Tibial nerve (tissue), 4 donors: ENCODE results near the gene SSR4.

Experiments
- CTCF ChIP-seq, 5 experiments: fragments of 200-600 bp in 3 of 5; fragments of 450-650 bp in 2 of 5; sonication (generic) in 3 of 5; IDR thresholded peaks; one replicate each; pipeline ENCODE4 v1.5.1; 2016 to 2019; ENCODE audit warnings: antibody characterized with exemption in 5 of 5, mild to moderate bottlenecking in 3 of 5, moderate library complexity in 2 of 5
- EP300 ChIP-seq, 2 donors: sonication (generic); formaldehyde crosslinking; IDR thresholded peaks; one replicate each; pipeline ENCODE4 v1.6.1; 2017; ENCODE audit warnings: antibody characterized with exemption in 2 of 2, mild to moderate bottlenecking in 1 of 2
- POLR2A ChIP-seq, 2 donors: fragments of 450-650 bp; IDR thresholded peaks; one replicate each; pipeline ENCODE4 v1.6.1; 2017; ENCODE audit warnings: antibody characterized with exemption in 2 of 2, mild to moderate bottlenecking in 2 of 2, moderate library complexity in 2 of 2

DNA sequence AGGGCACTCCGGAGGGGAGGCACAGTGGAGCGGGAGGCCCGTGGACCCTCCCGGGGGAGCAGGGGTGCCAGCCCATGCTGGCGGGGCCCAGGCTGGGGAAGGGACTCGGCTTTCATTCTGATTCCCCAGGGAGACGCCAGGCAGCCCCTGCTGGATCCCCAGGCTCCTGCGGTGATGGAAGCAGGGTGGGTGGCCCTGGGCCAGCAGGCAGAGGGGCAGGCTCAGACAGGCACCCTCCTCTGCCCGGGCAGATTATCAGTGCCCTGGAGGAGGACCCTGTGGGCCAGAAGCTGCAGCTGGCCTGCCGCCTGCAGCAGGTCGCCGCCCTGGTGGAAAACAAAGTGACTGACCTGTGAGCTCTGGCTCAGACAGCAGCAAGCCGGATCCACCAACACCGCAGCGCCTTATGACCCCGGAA is 15.8 kb upstream of the SSR4 start:
- no peak for TF ChIP-seq CTCF (IDR thresholded peaks at IDR 0.05)
- TF ChIP-seq POLR2A (IDR thresholded peaks at IDR 0.05) = no peak
- TF ChIP-seq EP300 (IDR thresholded peaks at IDR 0.05) = no peak
